HUES48 (cell line): ENCODE results near the gene GTF2H1.
"Not testable (repeated sequence)": the region's sequence is repeated elsewhere in the genome, so short reads cannot be mapped to it uniquely, and the experiment has no call there.

Source experiments
- H3K27ac ChIP-seq: one replicate; pipeline ENCODE4 v1.7.0; 2013; ENCODE audit warnings: low read depth, low read length, inconsistent platforms
- H3K27me3 ChIP-seq: 2 replicates; pipeline ENCODE4 v1.6.1; 2013; ENCODE audit warnings: mild to moderate bottlenecking, low read length; ENCODE audit not compliant: control insufficient read depth, insufficient read depth
- H3K36me3 ChIP-seq: 2 replicates; pipeline ENCODE4 v1.6.1; 2013; ENCODE audit warnings: low read length; ENCODE audit not compliant: control insufficient read depth, insufficient read depth
- H3K4me1 ChIP-seq: 2 replicates; pipeline ENCODE4 v1.6.1; 2013; ENCODE audit warnings: mild to moderate bottlenecking, low read length; ENCODE audit not compliant: control insufficient read depth, insufficient read depth
- H3K4me3 ChIP-seq: 2 replicates; pipeline ENCODE4 v1.5.1; 2013; ENCODE audit warnings: mild to moderate bottlenecking, low read depth, low read length
- H3K9ac ChIP-seq: 2 replicates; pipeline ENCODE4 v1.6.1; 2013; ENCODE audit warnings: mild to moderate bottlenecking, low read depth, low read length, moderate library complexity
- H3K9me3 ChIP-seq: 2 replicates; pipeline ENCODE4 v1.6.1; 2013; ENCODE audit warnings: low read length; ENCODE audit not compliant: control insufficient read depth, insufficient read depth

Gene GTF2H1

DNA sequence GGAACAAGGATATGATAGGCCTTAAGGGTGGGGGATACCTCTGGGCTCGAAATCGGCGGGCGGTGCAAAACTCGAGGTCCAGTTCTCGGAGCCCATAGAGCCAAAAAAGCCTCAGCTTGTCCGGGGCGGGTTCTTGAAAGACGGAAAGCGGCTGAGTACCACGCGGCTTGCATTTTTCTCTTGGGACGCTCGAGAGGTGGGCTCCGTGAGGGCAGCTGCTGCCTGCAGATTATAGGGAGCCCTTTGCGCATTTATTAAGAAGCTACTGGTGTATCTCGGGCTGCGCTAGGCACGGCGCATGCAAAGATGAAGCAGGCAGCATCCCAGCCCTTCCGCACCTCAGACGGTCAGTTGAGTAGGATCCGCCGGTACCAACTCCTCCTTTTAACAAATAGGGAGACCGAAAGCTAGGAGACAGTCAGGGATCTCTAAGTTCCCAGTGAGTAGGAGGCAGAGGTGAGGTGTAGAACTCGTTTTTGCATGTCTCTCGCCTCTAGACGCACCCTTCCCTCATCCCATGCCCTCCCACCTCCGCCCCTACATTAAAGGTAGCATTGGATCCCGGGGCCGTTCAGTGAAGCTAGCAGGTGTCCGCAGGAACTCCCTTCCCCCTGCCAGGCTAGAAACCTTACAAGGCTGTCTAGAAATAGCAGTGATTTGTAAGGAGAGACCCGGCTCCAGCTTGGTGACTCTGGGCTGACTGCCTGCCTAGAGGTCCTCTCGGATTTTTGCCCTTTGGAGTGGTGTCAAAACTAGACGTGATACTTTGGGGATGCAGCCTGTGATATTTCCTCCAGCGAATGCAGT is 72.8 kb downstream of the GTF2H1 start:
- Histone ChIP-seq H3K27ac (peak overlapping the region; percentile 86), H3K4me3 (peak overlapping the region; percentile 81), H3K9me3 (no peaks in the 10 kb centered on the region), H3K9ac (peak overlapping the region; percentile 87), H3K4me1 (peaks cover 11% of the 10 kb centered on the region; the same call in 1 of the 2 replicates), H3K36me3 (peaks cover 36% of the 10 kb centered on the region), H3K27me3 (peaks cover 6% of the 10 kb centered on the region)

DNA sequence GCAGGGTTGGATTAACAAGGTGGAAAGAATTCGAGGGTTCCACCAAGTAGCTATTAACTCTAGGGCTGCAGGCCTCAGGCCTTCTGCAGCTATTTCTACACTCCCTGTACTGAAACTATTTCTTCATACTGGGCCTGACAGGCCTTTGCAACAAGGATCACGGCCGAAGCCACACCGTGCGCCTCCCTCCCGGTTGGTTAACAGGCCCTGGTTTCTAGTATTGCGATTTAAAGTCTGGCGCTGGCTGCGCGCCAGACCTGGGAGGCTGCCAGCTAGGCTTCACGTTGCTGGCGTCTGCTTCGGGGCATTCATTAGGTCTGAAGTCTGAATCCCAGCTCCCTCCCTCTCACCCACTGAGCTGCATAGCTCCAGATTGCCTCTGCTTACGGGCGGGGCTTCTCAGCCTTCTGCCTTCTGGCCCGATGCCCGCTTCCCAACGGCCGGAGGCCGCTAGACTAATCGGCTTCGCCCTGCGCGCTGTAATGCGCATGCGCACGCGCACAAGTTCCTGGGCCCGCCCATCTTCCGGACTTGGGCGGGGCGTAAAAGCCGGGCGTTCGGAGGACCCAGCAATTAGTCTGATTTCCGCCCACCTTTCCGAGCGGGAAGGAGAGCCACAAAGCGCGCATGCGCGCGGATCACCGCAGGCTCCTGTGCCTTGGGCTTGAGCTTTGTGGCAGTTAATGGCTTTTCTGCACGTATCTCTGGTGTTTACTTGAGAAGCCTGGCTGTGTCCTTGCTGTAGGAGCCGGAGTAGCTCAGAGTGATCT is 73.6 kb downstream of the GTF2H1 start:
- Histone ChIP-seq H3K27ac (peak overlapping the region; percentile 86), H3K9me3 (no peaks in the 10 kb centered on the region), H3K27me3 (peaks cover 6% of the 10 kb centered on the region), H3K9ac (peak overlapping the region; percentile 70), H3K4me3 (peak overlapping the region; percentile 81), H3K36me3 (peaks cover 43% of the 10 kb centered on the region), H3K4me1 (peaks cover 11% of the 10 kb centered on the region; the same call in 1 of the 2 replicates)

DNA sequence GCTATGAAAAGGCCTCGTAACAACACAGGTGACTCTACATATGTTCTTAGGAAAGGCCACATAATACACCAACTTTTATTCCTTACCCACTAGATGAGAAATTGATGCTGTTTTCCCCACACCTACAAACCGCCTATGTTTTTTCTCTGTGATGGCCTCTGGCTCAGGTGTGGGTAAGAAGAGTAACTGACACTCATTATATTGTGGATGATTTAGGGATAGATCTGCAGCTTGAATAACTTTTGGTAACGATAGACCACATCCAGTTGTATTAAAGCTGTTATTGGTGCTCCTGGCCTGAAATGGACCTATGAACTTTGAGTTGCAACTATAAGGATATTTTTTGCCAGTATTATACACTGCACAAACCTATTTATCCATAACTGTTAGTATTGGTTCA is 75.6 kb downstream of the GTF2H1 start:
- peaks cover 61% of the 10 kb centered on the region for H3K36me3 ChIP-seq
- H3K9me3 ChIP-seq = no peaks in the 10 kb centered on the region
- H3K9ac ChIP-seq = no peak overlapping the region
- peaks cover 6% of the 10 kb centered on the region for H3K27me3 ChIP-seq
- no peak overlapping the region for H3K27ac ChIP-seq
- H3K4me3 ChIP-seq = no peak overlapping the region
- H3K4me1 ChIP-seq = peaks cover 11% of the 10 kb centered on the region; the same call in 1 of the 2 replicates

DNA sequence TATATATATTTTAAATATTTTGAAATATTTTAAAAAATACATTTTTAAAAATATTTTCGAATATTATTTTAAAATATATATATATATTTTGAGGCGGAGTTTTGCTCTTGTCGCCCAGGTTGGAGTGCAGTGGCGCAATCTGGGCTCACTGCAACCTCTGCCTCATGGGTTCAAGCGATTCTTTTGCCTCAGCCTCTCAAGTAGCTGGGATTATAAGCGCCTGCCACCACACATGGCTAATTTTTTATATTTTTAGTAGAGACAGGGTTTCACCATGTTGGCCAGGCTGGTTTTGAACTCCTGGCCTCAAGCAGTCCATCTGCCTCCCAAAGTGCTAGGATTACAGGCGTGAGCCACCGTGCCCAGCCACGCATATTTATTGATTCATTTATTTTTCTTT is 78.7 kb downstream of the GTF2H1 start:
- H3K4me3 ChIP-seq, H3K27me3 ChIP-seq, H3K9me3 ChIP-seq, H3K4me1 ChIP-seq, H3K27ac ChIP-seq, H3K9ac ChIP-seq: not testable (repeated sequence)
- peaks cover 91% of the 10 kb centered on the region for H3K36me3 ChIP-seq

DNA sequence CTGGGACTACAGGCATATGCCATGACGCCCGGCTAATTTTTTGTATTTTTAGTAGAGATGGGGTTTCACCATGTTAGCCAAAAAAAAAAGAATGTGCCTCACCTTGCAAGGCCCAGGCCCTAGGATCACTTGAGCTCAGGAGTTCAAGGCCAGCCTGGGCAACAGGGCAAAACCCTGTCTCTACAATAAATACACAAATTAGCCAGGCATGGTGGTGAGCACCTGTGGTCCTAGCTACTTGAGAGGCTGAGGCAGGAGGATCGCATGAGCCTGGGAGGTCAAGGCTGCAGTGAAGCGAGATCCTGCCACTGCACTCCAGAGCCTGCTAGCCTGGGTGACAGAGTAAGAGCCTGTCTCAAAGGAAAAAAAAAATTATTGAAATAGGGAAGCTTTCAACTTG is 81.7 kb downstream of the GTF2H1 start:
- Histone ChIP-seq H3K27me3 (no peaks in the 10 kb centered on the region), H3K36me3 (peaks cover 90% of the 10 kb centered on the region), H3K9me3 (no peaks in the 10 kb centered on the region), H3K27ac (no peak overlapping the region), H3K4me1 (no peaks in the 10 kb centered on the region), H3K9ac (no peak overlapping the region), H3K4me3 (no peak overlapping the region)

DNA sequence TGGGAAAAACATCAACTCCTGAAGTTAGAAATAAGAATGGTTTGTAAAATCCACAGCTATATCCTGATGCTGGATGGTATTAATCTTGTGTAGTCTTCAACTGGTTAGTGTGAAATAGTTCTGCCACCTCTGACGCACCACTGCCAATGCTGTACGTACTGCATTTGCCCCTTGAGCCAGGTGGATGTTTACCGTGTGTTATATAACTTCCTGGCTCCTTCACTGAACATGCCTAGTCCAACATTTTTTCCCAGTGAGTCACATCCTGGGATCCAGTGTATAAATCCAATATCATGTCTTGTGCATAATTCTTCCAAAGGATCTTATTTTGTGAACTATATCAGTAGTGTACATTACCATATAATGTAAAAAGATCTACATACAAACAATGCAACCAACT is 85.0 kb downstream of the GTF2H1 start:
- not testable (repeated sequence) for H3K4me3 ChIP-seq, H3K4me1 ChIP-seq, H3K9ac ChIP-seq, H3K9me3 ChIP-seq, H3K27me3 ChIP-seq, H3K27ac ChIP-seq
- H3K36me3 ChIP-seq = peaks cover 59% of the 10 kb centered on the region

DNA sequence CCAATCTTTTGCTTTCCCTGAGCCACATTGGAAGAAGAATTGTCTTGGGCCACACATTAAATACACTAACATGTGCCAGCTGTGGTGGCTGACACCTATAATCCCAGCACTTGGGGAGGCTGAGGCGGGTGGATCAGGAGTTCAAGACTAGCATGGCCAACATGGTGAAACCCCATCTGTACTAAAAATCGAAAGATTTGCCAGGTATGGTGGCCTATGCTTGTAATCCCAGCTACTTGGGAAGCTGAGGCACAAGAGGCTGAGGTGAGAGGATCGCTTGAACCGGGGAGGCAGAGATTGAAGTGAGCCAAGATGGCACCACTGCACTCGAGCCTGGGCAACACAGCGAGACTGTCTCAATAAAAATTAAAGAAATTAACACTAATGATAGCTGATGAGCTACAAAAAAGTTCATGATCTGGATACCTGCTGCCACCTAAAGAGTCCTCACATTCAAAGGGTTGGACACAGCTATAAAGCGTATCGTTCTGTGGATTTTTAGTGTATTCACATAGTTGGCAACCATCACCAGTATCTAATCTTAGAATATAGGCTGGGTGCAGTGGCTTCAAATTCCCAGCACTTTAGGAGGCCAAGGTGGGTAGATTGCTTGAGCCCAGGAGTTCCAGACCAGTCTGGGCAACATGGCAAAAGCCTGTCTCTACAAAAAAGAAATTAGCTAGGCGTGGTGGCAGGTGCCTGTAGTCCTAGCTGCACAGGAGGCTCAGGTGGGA is 86.4 kb downstream of the GTF2H1 start:
- Histone ChIP-seq H3K4me3 (no peak overlapping the region), H3K4me1 (no peaks in the 10 kb centered on the region), H3K27ac (no peak overlapping the region), H3K9me3 (no peaks in the 10 kb centered on the region), H3K36me3 (peaks cover 46% of the 10 kb centered on the region), H3K9ac (no peak overlapping the region), H3K27me3 (peaks cover 6% of the 10 kb centered on the region)

DNA sequence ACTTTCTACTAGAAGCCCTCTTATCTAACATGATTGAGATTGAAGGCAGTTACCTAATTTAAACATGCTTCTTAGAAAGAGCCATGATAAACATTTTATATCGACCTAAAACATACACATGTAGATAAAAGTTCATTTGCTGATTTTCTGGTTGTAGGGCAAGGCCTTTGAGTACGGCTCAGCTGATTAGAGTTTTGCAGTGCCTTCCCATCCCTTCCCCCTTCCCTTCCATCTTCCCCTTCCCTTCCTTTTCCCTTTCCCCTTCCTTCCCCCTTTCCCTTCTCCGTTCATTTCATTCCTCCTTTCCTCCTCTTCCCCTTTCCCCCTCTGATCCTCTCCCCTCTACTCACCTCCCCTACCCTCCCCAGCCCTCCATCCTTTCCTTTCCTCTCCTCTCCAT is 94.1 kb downstream of the GTF2H1 start:
- no peaks in the 10 kb centered on the region for H3K36me3 ChIP-seq
- H3K4me1 ChIP-seq = no peaks in the 10 kb centered on the region
- no peak overlapping the region for H3K9ac ChIP-seq
- H3K27me3 ChIP-seq = peaks cover 6% of the 10 kb centered on the region
- no peak overlapping the region for H3K4me3 ChIP-seq
- no peaks in the 10 kb centered on the region for H3K9me3 ChIP-seq
- no peak overlapping the region for H3K27ac ChIP-seq
